H1 (cell line): ENCODE data around the gene RRM1. TPM values are rescaled to one million over a fixed set of nuclear protein-coding genes. Genes with fewer than 3 reads are reported as not detected.

Source experiments
- CTCF ChIA-PET: fragments of 300-600 bp; sonication (Branson Sonifier 250); formaldehyde crosslinking; loops from one replicate; lab custom pipeline; 2021; ENCODE audit not compliant: partially characterized antibody; lab: Charles Lee
- POLR2A ChIA-PET: fragments of 300-600 bp; sonication (Branson Sonifier 250); formaldehyde crosslinking; loops from one replicate; lab custom pipeline; 2021; ENCODE audit warnings: inconsistent platforms; ENCODE audit not compliant: partially characterized antibody; lab: Charles Lee
- DNase-seq, 2 experiments: peaks; one replicate each; pipeline versions ENCODE4 v3.0.0 to v3.0.0-alpha.2; 2010 to 2022; ENCODE audit warnings: low spot score in 2 of 2, low read depth in 1 of 2, mixed read lengths in 1 of 2
- FAIRE-seq: peaks from 2 replicates; lab custom pipeline; 2011; peaks lifted over from hg19 to GRCh38; lab: Jason Lieb, UNC
- H2AFZ ChIP-seq: 2 replicates; pipeline ENCODE4 v1.8.1; 2012; ENCODE audit warnings: low read length, inconsistent platforms
- H2AK5ac ChIP-seq: 2 replicates; pipeline ENCODE4 v1.6.1; 2013; ENCODE audit warnings: low read depth, low read length
- H2BK120ac ChIP-seq: replicated peaks from 2 replicates; pipeline ENCODE3; 2013; ENCODE audit warnings: low read depth, low read length, inconsistent platforms
- H2BK12ac ChIP-seq: 2 replicates; pipeline ENCODE4 v1.6.1; 2013; ENCODE audit warnings: low read depth, low read length
- H2BK15ac ChIP-seq: 2 replicates; pipeline ENCODE4 v1.6.1; 2013; ENCODE audit warnings: low read length
- H2BK20ac ChIP-seq: 2 replicates; pipeline ENCODE4 v1.6.1; 2013; ENCODE audit warnings: low read length
- H2BK5ac ChIP-seq: 2 replicates; pipeline ENCODE4 v1.6.1; 2013; ENCODE audit warnings: low read depth, low read length
- H3K14ac ChIP-seq: 2 replicates; pipeline ENCODE4 v1.6.1; 2013; ENCODE audit warnings: inconsistent platforms; ENCODE audit not compliant: insufficient read length
- H3K18ac ChIP-seq: 2 replicates; pipeline ENCODE4 v1.6.1; 2013; ENCODE audit warnings: low read length; ENCODE audit errors: extremely low read depth
- H3K23ac ChIP-seq: 2 replicates; pipeline ENCODE4 v1.6.1; 2013; ENCODE audit warnings: inconsistent platforms; ENCODE audit not compliant: insufficient read length
- H3K23me2 ChIP-seq: 2 replicates; pipeline ENCODE4 v1.6.1; 2013; ENCODE audit warnings: low read depth, low read length
- H3K27ac ChIP-seq: 2 replicates; pipeline ENCODE4 v1.6.1; 2011; ENCODE audit warnings: low read depth, low read length, inconsistent platforms
- H3K27me3 ChIP-seq, 4 experiments: replicated peaks in 1 of 4; 1 replicate in 1 of 4; 2 replicates in 3 of 4; pipeline versions ENCODE4 v1.6.1 to v1.8.1; 2011 to 2013; ENCODE audit warnings: low read length in 3 of 4, mild to moderate bottlenecking in 3 of 4, inconsistent platforms in 2 of 4, mixed read lengths in 2 of 4, moderate library complexity in 1 of 4; ENCODE audit not compliant: control insufficient read depth in 3 of 4, insufficient read depth in 3 of 4; ENCODE audit errors: extremely low read depth in 1 of 4
- H3K36me3 ChIP-seq, 4 experiments: 2 replicates each; pipeline versions ENCODE4 v1.6.1 to v1.8.1; 2011 to 2013; ENCODE audit warnings: mild to moderate bottlenecking in 4 of 4, low read length in 3 of 4, moderate library complexity in 2 of 4, control low read depth in 1 of 4, inconsistent platforms in 1 of 4; ENCODE audit not compliant: insufficient read depth in 4 of 4, control insufficient read depth in 2 of 4
- H3K4ac ChIP-seq: replicated peaks from 2 replicates; pipeline ENCODE3; 2013; ENCODE audit warnings: low read length, low read depth, mixed read lengths, inconsistent platforms; ENCODE audit not compliant: insufficient read length
- H3K4me1 ChIP-seq, 4 experiments: replicated peaks in 1 of 4; 1 replicate in 1 of 4; 2 replicates in 3 of 4; pipeline versions ENCODE4 v1.6.1 to v1.8.1; 2011 to 2013; ENCODE audit warnings: low read length in 3 of 4, inconsistent platforms in 2 of 4, mixed read lengths in 1 of 4; ENCODE audit not compliant: insufficient read depth in 4 of 4, control insufficient read depth in 3 of 4
- H3K4me2 ChIP-seq, 2 experiments: 2 replicates each; pipeline versions ENCODE4 v1.6.1 to v1.8.1; 2011 to 2013; ENCODE audit warnings: low read depth in 2 of 2, low read length in 2 of 2, control low read depth in 1 of 2, inconsistent platforms in 1 of 2, mild to moderate bottlenecking in 1 of 2; ENCODE audit not compliant: insufficient read depth in 1 of 2
- H3K4me3 ChIP-seq, 4 experiments: fragments of 200-600, 300-600 bp in 1 of 4; sonication (generic), shearing (Covaris generic), sonication (Bioruptor Twin) in 1 of 4; 2 replicates each; pipeline versions ENCODE4 v1.5.1 to v1.8.1; 2011 to 2016; ENCODE audit warnings: low read length in 4 of 4, low read depth in 3 of 4, control low read depth in 2 of 4, inconsistent platforms in 2 of 4, mild to moderate bottlenecking in 2 of 4, mixed read lengths in 1 of 4, moderate library complexity in 1 of 4; ENCODE audit not compliant: insufficient read depth in 2 of 4; ENCODE audit errors: extremely low read depth in 1 of 4
- H3K56ac ChIP-seq: replicated peaks from 2 replicates; pipeline ENCODE3; 2013; ENCODE audit warnings: low read depth, mild to moderate bottlenecking, mixed read lengths, low read length, inconsistent platforms; ENCODE audit not compliant: insufficient read length
- H3K79me1 ChIP-seq: 2 replicates; pipeline ENCODE4 v1.6.1; 2013; ENCODE audit warnings: low read depth, low read length, control low read depth
- H3K79me2 ChIP-seq, 2 experiments: 2 replicates each; pipeline versions ENCODE4 v1.6.1 to v1.8.1; 2012 to 2013; ENCODE audit warnings: low read length in 2 of 2, mild to moderate bottlenecking in 2 of 2, inconsistent platforms in 1 of 2; ENCODE audit not compliant: insufficient read depth in 2 of 2, control insufficient read depth in 1 of 2
- H3K9ac ChIP-seq, 4 experiments: replicated peaks in 1 of 4; 1 replicate in 1 of 4; 2 replicates in 3 of 4; pipeline versions ENCODE4 v1.6.1 to v1.8.1; 2011 to 2013; ENCODE audit warnings: low read depth in 3 of 4, low read length in 3 of 4, control low read depth in 2 of 4, mild to moderate bottlenecking in 2 of 4, moderate library complexity in 2 of 4, inconsistent platforms in 1 of 4; ENCODE audit errors: extremely low read depth in 1 of 4
- H3K9me3 ChIP-seq, 2 experiments: 2 replicates each; pipeline versions ENCODE4 v1.6.1 to v1.8.1; 2012 to 2013; ENCODE audit warnings: mild to moderate bottlenecking in 2 of 2, moderate library complexity in 2 of 2, control low read depth in 1 of 2, inconsistent platforms in 1 of 2, low read depth in 1 of 2, low read length in 1 of 2, mixed read lengths in 1 of 2; ENCODE audit not compliant: insufficient read depth in 2 of 2
- H4K20me1 ChIP-seq, 2 experiments: replicated peaks in 1 of 2; 2 replicates each; pipeline versions ENCODE3 to v1.8.1; 2011 to 2013; ENCODE audit warnings: inconsistent platforms in 2 of 2, low read length in 2 of 2, mild to moderate bottlenecking in 1 of 2; ENCODE audit not compliant: insufficient read depth in 2 of 2, control insufficient read depth in 1 of 2
- H4K5ac ChIP-seq: 2 replicates; pipeline ENCODE4 v1.6.1; 2013; ENCODE audit warnings: low read length, low read depth, mixed read lengths, inconsistent platforms; ENCODE audit not compliant: insufficient read length
- H4K8ac ChIP-seq: 2 replicates; pipeline ENCODE4 v1.8.0; 2013; ENCODE audit warnings: mild to moderate bottlenecking, moderate library complexity, low read length, inconsistent platforms; ENCODE audit not compliant: insufficient read depth; ENCODE audit errors: extremely low read depth
- H4K91ac ChIP-seq: replicated peaks from 2 replicates; pipeline ENCODE3; 2013; ENCODE audit warnings: low read length, mixed read lengths, inconsistent platforms; ENCODE audit not compliant: insufficient read length
- EGR1 ChIP-seq: IDR thresholded peaks from 2 replicates; pipeline ENCODE4 v1.6.1; 2011; ENCODE audit warnings: low read depth, low read length, borderline replicate concordance
- EP300 ChIP-seq, 2 experiments: IDR thresholded peaks; 1 replicate in 1 of 2; 2 replicates in 1 of 2; pipeline ENCODE4 v1.6.1; 2011 to 2012; ENCODE audit warnings: low read depth in 2 of 2, low read length in 2 of 2, mild to moderate bottlenecking in 2 of 2, borderline replicate concordance in 1 of 2, inconsistent platforms in 1 of 2, moderate library complexity in 1 of 2
- HDAC2 ChIP-seq, 2 experiments: fragments of 300-600 bp in 1 of 2; sonication (generic) in 1 of 2; IDR thresholded peaks; 2 replicates each; pipeline ENCODE4 v1.6.1; 2011 to 2012; ENCODE audit warnings: low read depth in 2 of 2, low read length in 2 of 2, mild to moderate bottlenecking in 2 of 2, moderate library complexity in 2 of 2, borderline replicate concordance in 1 of 2, inconsistent platforms in 1 of 2
- NRF1 ChIP-seq: IDR thresholded peaks from 2 replicates; pipeline ENCODE4 v1.6.1; 2011; ENCODE audit warnings: mild to moderate bottlenecking, low read depth, low read length, improper control_type of control experiment
- PHF8 ChIP-seq: fragments of 200-600 bp; sonication (generic); conservative IDR thresholded peaks from 2 replicates; pipeline ENCODE4 v1.7.1; 2012; ENCODE audit warnings: low read depth, mild to moderate bottlenecking, inconsistent platforms, low read length, moderate library complexity
- SP1 ChIP-seq: IDR thresholded peaks from 2 replicates; pipeline ENCODE4 v1.6.1; 2011; ENCODE audit warnings: low read depth, low read length
- SP2 ChIP-seq: IDR thresholded peaks from 2 replicates; pipeline ENCODE4 v1.6.1; 2012; ENCODE audit warnings: mild to moderate bottlenecking, low read length, inconsistent platforms
- SRF ChIP-seq: IDR thresholded peaks from 2 replicates; pipeline ENCODE4 v1.6.1; 2011; ENCODE audit warnings: mild to moderate bottlenecking, low read depth, low read length, moderate library complexity
- TBP ChIP-seq: IDR thresholded peaks from 2 replicates; pipeline ENCODE4 v1.6.1; 2011; ENCODE audit warnings: low read depth, low read length, improper control_type of control experiment
- USF2 ChIP-seq: IDR thresholded peaks from 2 replicates; pipeline ENCODE4 v1.6.1; 2011; ENCODE audit warnings: low read length, improper control_type of control experiment
- WGBS, 2 experiments: shearing (Covaris generic) in 1 of 2; methylation state at CpG; one replicate each; pipeline versions ENCODE4 v1.1.6 to v1.1.7; 2013 to 2015; ENCODE audit warnings: low lambda C conversion rate in 2 of 2, mixed read lengths in 2 of 2, inconsistent platforms in 1 of 2, low coverage in 1 of 2, missing lambda C conversion rate in 1 of 2; ENCODE audit not compliant: insufficient replicate concordance in 2 of 2, insufficient coverage in 1 of 2, insufficient read length in 1 of 2; ENCODE audit errors: extremely low coverage in 1 of 2, missing lambda C conversion rate in 1 of 2; 5-methylcytosine and 5-hydroxymethylcytosine counted together
- polyA plus RNA-seq, 7 experiments: library from polyadenylated mRNA; depleted of rRNA in 3 of 7; stranded (reverse) in 5 of 7; unstranded in 2 of 7; fragments of >200 nt in 5 of 7; fragments of 200-250 nt in 2 of 7; gene quantifications; 1 replicate in 5 of 7; 2 replicates in 1 of 7; 4 replicates in 1 of 7; pipeline versions ENCODE4 v1.2.1 to v1.2.3, GENCODE V29; 2011 to 2013; ENCODE audit warnings: missing spikeins in 2 of 7, mixed read lengths in 2 of 7
- total RNA-seq: library from RNA; stranded (reverse); fragmentation: NEBNext Ultra II Directional; extraction: Animal tissue kit (Norgen Biotek cat#: 25700); gene quantifications from 2 replicates; pipeline ENCODE4 v1.2.1, GENCODE V29; 2021

RRM1 gene
- total and polyA plus RNA-seq, 2 of the 8 experiments (the other 6 are each of a cell fraction or from before 2014, with no cell fraction given) = 63.6 to 126 TPM

- Histone ChIP-seq H4K5ac (no peak overlapping the region), H3K27me3 (no peaks in the 10 kb centered on the region)
- TF ChIP-seq EP300 (IDR thresholded peaks at IDR 0.05; ENCODE audit: borderline replicate concordance in 1 of 2, low read depth in 2 of 2, low read length in 2 of 2) (no peak), USF2 (no peak), SRF (no peak), PHF8 (no peak), EGR1 (no peak), SP1 (no peak), HDAC2 (IDR thresholded peaks at IDR 0.05; ENCODE audit: borderline replicate concordance in 1 of 2, low read depth in 2 of 2, low read length in 2 of 2) (no peak), NRF1 (no peak), TBP (no peak), SP2 (no peak)
- TF ChIP-seq, all 59 proteins: peak for 0
- H4K91ac ChIP-seq = no peak overlapping the region
- no peak overlapping the region for H3K18ac ChIP-seq
- H4K8ac ChIP-seq = no peak overlapping the region
- H3K4me2 ChIP-seq = no peak overlapping the region
- ChIA-PET CTCF (interaction anchor here (0.8 to 13.4 kb wide), 3 partner anchors 221 to 259 kb away, joined by 3 to 422 read pairs (median 3); partner anchors contain the start of genes PGAP2, RHOG and STIM1), POLR2A (no interaction called here)
- H3K23me2 ChIP-seq = no peaks in the 10 kb centered on the region; the same call in 1 of the 2 replicates
- H3K4me1 ChIP-seq = no peaks in the 10 kb centered on the region
- no peak overlapping the region for H2BK20ac ChIP-seq
- no peak overlapping the region for H2BK15ac ChIP-seq
- no peak overlapping the region for H3K27ac ChIP-seq
- H3K9ac ChIP-seq = no peak overlapping the region
- H2BK5ac ChIP-seq = no peak overlapping the region
- H3K4me3 ChIP-seq = no peak overlapping the region
- DNase-seq = no peak
- no peak for FAIRE-seq
- no peak overlapping the region for H2BK12ac ChIP-seq
- no peak overlapping the region for H2AFZ ChIP-seq
- H3K23ac ChIP-seq = no peak overlapping the region
- H3K36me3 ChIP-seq = no peaks in the 10 kb centered on the region
- WGBS, 2 experiments = 72% methylated on average over 5 of the region's 5 CpGs; no CpG with 5 or more reads in 1 of the 2 experiments
- no peaks in the 10 kb centered on the region for H4K20me1 ChIP-seq
- no peaks in the 10 kb centered on the region for H3K79me2 ChIP-seq
- H2AK5ac ChIP-seq = no peak overlapping the region
- no peak overlapping the region for H2BK120ac ChIP-seq
- H3K4ac ChIP-seq = no peak overlapping the region
- no peak overlapping the region for H3K56ac ChIP-seq
- H3K14ac ChIP-seq = no peak overlapping the region
- no peaks in the 10 kb centered on the region for H3K79me1 ChIP-seq
- no peaks in the 10 kb centered on the region for H3K9me3 ChIP-seq
Measured at GRCh38 chr11:4066910-4067309, 27.7 kb upstream of the RRM1 start.
